VCaP (cell line): ENCODE data around the gene PANK3.

Experiments
- H3K27ac ChIP-seq: fragments of 450-650 bp; 2 replicates; pipeline ENCODE4 v1.5.1; 2017
- CTCF ChIP-seq: fragments of 450-650 bp; conservative IDR thresholded peaks from 2 replicates; pipeline ENCODE4 v1.5.1; 2017; ENCODE audit warnings: mild to moderate bottlenecking, moderate library complexity

Gene PANK3

DNA sequence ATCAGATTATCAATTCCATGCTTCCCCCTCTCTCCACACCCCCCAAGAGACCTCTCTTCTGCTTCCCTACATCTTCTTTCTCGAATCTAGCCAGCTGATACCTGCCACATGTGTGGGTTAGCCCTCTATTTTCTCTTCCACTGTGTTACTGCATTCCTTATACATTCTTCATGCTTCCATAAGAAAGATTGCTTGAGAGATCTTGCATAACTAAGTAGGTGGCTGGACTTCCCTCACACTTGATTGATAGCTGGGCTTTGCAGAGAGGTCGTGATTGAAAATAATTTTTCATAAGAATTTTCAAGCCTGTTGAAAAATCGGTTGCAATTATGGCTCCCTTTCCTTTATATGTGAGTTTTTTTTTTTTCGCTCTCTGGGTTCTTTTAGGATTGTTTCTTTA, 33.0 kb upstream of the PANK3 start:
- no peak for TF ChIP-seq CTCF
- no peak overlapping the region for H3K27ac ChIP-seq

- TF ChIP-seq CTCF = no peak
- H3K27ac ChIP-seq = no peak overlapping the region
Observed at GRCh38 chr5:168611165-168611564, 32.0 kb upstream of the PANK3 start.

DNA sequence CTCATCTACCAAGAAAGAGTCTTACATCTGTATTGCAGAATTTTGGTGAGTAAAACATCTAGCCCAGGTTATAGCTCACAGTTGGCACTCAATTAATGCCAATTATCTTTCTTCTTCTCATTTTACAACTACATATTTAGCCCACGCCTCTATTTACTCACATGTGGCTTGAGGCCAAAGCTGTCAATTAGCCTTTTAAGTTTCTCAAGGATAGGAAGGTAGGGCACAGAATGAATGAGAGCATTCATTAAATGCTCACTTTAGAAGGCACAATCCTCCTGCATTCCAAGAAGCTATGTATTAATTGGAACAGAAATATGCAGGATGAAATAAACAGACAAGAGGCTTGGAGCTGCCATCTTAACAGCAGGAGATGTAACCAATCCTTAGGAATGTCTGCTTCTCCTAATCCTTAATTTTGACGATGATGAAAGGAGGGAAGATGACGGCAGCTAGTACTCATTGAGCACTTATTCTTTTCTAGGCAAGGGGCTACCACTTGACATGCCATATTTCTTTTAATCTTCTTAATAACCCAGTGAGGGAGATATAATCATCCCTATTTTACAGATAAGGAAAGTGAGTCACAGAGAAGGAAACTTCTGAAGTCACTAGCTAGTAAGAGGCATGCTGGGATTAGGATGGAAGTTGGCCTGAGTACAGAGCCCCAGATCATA, 30.8 kb upstream of the PANK3 start:
- no peak for TF ChIP-seq CTCF
- no peak overlapping the region for H3K27ac ChIP-seq

DNA sequence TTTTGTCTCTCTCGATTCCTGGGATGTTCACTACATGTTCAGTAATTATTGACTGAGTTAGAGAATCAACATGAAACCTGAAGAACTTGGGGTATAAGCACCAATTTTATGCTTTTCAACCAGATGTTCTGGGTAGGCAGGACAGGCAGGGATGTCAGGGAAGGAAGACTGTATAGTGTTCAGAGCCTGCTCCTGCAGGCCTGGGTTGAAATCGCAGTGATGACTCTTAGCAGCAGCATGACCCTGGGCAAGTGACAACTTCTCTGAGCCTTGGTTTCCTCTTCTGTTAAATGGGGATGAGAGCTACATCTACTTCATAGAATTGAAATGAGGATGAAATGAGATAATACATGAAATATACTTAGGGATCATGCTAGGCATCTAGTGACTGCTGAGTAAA, 29.7 kb upstream of the PANK3 start:
- H3K27ac ChIP-seq = no peak overlapping the region
- no peak for TF ChIP-seq CTCF

DNA sequence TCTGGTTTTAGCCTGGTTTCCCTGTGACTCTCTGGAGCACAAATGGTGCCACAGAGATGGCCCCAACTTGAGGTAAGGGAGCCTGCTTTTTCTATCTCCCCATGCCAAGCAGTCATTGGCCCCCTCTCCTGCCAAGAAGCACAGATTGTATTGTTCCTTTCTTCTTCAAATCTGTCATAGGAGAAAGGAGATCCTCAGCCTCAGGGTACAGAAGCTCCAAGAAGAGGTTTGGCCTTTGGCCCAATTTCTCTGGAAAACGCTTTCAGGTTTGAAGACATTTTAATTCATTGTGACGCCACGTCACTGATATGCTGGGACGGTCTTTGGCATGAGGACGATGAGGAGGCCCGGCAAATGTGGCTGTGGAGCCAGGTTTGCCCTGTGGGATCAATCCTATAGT, 29.2 kb upstream of the PANK3 start:
- TF ChIP-seq CTCF = no peak

GRCh38 chr5:168607946-168608345, 28.8 kb upstream of the PANK3 start:
- TF ChIP-seq CTCF = no peak
- H3K27ac ChIP-seq = no peak overlapping the region

More for the DNA sequence above, 29.2 kb upstream of the PANK3 start:
- no peak overlapping the region for H3K27ac ChIP-seq

- no peak for TF ChIP-seq CTCF
- no peak overlapping the region for H3K27ac ChIP-seq
Observed at GRCh38 chr5:168606562-168606961, 27.4 kb upstream of the PANK3 start.
